H9 (cell line): ENCODE measurements around the gene CLIP4. TPM values are rescaled to one million over a fixed set of nuclear protein-coding genes. Genes with fewer than 3 reads are reported as not detected.

Experiments
- DNase-seq: peaks from one replicate; pipeline ENCODE4 v3.0.0-alpha.2; 2017
- H2AFZ ChIP-seq: one replicate; pipeline ENCODE4 v1.6.1; 2013; ENCODE audit warnings: mild to moderate bottlenecking, low read length, control low read depth, moderate library complexity
- H2AK5ac ChIP-seq: 2 replicates; pipeline ENCODE4 v1.6.1; 2013; ENCODE audit warnings: low read length, control low read depth, mixed read lengths; ENCODE audit not compliant: insufficient read length
- H2BK120ac ChIP-seq: one replicate; pipeline ENCODE4 v1.6.1; 2013; ENCODE audit warnings: low read depth, mild to moderate bottlenecking, low read length, control low read depth, inconsistent platforms; ENCODE audit not compliant: poor library complexity, severe bottlenecking
- H2BK12ac ChIP-seq: 2 replicates; pipeline ENCODE4 v1.6.1; 2013; ENCODE audit warnings: low read length, control low read depth, mixed read lengths, low read depth; ENCODE audit not compliant: insufficient read length
- H2BK15ac ChIP-seq: 2 replicates; pipeline ENCODE4 v1.6.1; 2013; ENCODE audit warnings: low read depth, low read length, control low read depth
- H2BK20ac ChIP-seq: one replicate; pipeline ENCODE4 v1.6.1; 2013; ENCODE audit warnings: low read depth, mild to moderate bottlenecking, low read length, control low read depth, inconsistent platforms; ENCODE audit not compliant: poor library complexity, severe bottlenecking
- H2BK5ac ChIP-seq: 2 replicates; pipeline ENCODE4 v1.6.1; 2013; ENCODE audit warnings: low read length, control low read depth, mixed read lengths; ENCODE audit not compliant: insufficient read length
- H3K14ac ChIP-seq: 2 replicates; pipeline ENCODE4 v1.6.1; 2013; ENCODE audit warnings: low read length, control low read depth; ENCODE audit not compliant: insufficient read depth
- H3K18ac ChIP-seq: 2 replicates; pipeline ENCODE4 v1.6.1; 2013; ENCODE audit warnings: low read depth, mild to moderate bottlenecking, mixed read lengths, low read length, control low read depth; ENCODE audit not compliant: insufficient read length
- H3K23ac ChIP-seq: 2 replicates; pipeline ENCODE4 v1.6.1; 2013; ENCODE audit warnings: low read length, control low read depth, mixed read lengths, low read depth; ENCODE audit not compliant: insufficient read length
- H3K23me2 ChIP-seq: 2 replicates; pipeline ENCODE4 v1.6.1; 2013; ENCODE audit warnings: low read depth, mild to moderate bottlenecking, mixed read lengths, low read length, control low read depth; ENCODE audit not compliant: insufficient read length, poor library complexity, severe bottlenecking
- H3K27ac ChIP-seq: 2 replicates; pipeline ENCODE4 v1.5.1; 2013; ENCODE audit warnings: low read length, control low read depth, mixed read lengths, low read depth; ENCODE audit not compliant: insufficient read length
- H3K27me3 ChIP-seq: 2 replicates; pipeline ENCODE4 v1.6.1; 2013; ENCODE audit warnings: low read length, control low read depth, inconsistent platforms; ENCODE audit not compliant: insufficient read depth
- H3K4ac ChIP-seq: 2 replicates; pipeline ENCODE4 v1.6.1; 2013; ENCODE audit warnings: low read depth, mild to moderate bottlenecking, control low read depth, inconsistent platforms, low read length, moderate library complexity
- H3K4me1 ChIP-seq: 2 replicates; pipeline ENCODE4 v1.6.1; 2013; ENCODE audit warnings: low read length, control low read depth, inconsistent platforms; ENCODE audit not compliant: insufficient read depth
- H3K4me2 ChIP-seq: 2 replicates; pipeline ENCODE4 v1.6.1; 2013; ENCODE audit warnings: low read length, control low read depth, mixed read lengths; ENCODE audit not compliant: insufficient read length, insufficient read depth
- H3K56ac ChIP-seq: 2 replicates; pipeline ENCODE4 v1.6.1; 2013; ENCODE audit warnings: low read depth, mild to moderate bottlenecking, mixed read lengths, low read length, control low read depth; ENCODE audit not compliant: insufficient read length
- H3K79me1 ChIP-seq: 2 replicates; pipeline ENCODE4 v1.6.1; 2013; ENCODE audit warnings: low read depth, mild to moderate bottlenecking, moderate library complexity, low read length, control low read depth, inconsistent platforms; ENCODE audit not compliant: insufficient read depth, poor library complexity, severe bottlenecking
- H3K79me2 ChIP-seq: 2 replicates; pipeline ENCODE4 v1.6.1; 2013; ENCODE audit warnings: low read length, control low read depth, inconsistent platforms; ENCODE audit not compliant: insufficient read depth
- H3K9ac ChIP-seq: 2 replicates; pipeline ENCODE4 v1.6.1; 2013; ENCODE audit warnings: low read length, control low read depth, mixed read lengths; ENCODE audit not compliant: insufficient read length; ENCODE audit errors: extremely low read depth
- H3K9me3 ChIP-seq: one replicate; pipeline ENCODE4 v1.6.1; 2013; ENCODE audit warnings: low read depth, low read length, inconsistent platforms; ENCODE audit not compliant: control insufficient read depth
- H3T11ph ChIP-seq: one replicate; pipeline ENCODE4 v1.6.1; 2013; ENCODE audit warnings: mild to moderate bottlenecking, low read length, control low read depth, inconsistent platforms
- H4K20me1 ChIP-seq: one replicate; pipeline ENCODE4 v1.6.1; 2013; ENCODE audit not compliant: control insufficient read depth, insufficient read length, insufficient read depth
- H4K5ac ChIP-seq: 2 replicates; pipeline ENCODE4 v1.6.1; 2013; ENCODE audit warnings: low read depth, mild to moderate bottlenecking, mixed read lengths, low read length, control low read depth; ENCODE audit not compliant: insufficient read length
- H4K8ac ChIP-seq: replicated peaks from 2 replicates; pipeline ENCODE4 v1.6.1; 2013; ENCODE audit warnings: low read length, control low read depth, mixed read lengths, low read depth; ENCODE audit not compliant: insufficient read length
- H4K91ac ChIP-seq: 2 replicates; pipeline ENCODE4 v1.6.1; 2013; ENCODE audit warnings: low read depth, mild to moderate bottlenecking, moderate library complexity, mixed read lengths, low read length, control low read depth; ENCODE audit not compliant: insufficient read length
- H3K27ac Mint-ChIP-seq, 3 experiments: 2 replicates in 2 of 3; 3 replicates in 1 of 3; pipeline ENCODE4 v1.8.0; 2020 to 2021; ENCODE audit warnings: mixed read lengths in 3 of 3, mild to moderate bottlenecking in 1 of 3, moderate library complexity in 1 of 3
- H3K27me3 Mint-ChIP-seq: 2 replicates; pipeline ENCODE4 v1.8.0; 2021; ENCODE audit warnings: low read depth, mild to moderate bottlenecking, moderate library complexity, mixed read lengths
- H3K36me3 Mint-ChIP-seq, 3 experiments: 2 replicates in 2 of 3; 3 replicates in 1 of 3; pipeline ENCODE4 v1.8.0; 2020 to 2021; ENCODE audit warnings: low read depth in 3 of 3, mixed read lengths in 3 of 3; ENCODE audit not compliant: insufficient read depth in 1 of 3
- H3K4me1 Mint-ChIP-seq, 2 experiments: 2 replicates each; pipeline ENCODE4 v1.8.0; 2020; ENCODE audit warnings: mixed read lengths in 2 of 2
- H3K4me3 Mint-ChIP-seq, 2 experiments: 2 replicates in 1 of 2; 3 replicates in 1 of 2; pipeline ENCODE4 v1.8.0; 2020 to 2021; ENCODE audit warnings: mild to moderate bottlenecking in 2 of 2, mixed read lengths in 2 of 2, moderate library complexity in 1 of 2
- H3K9me3 Mint-ChIP-seq, 2 experiments: 2 replicates in 1 of 2; 3 replicates in 1 of 2; pipeline ENCODE4 v1.8.0; 2020; ENCODE audit warnings: mild to moderate bottlenecking in 2 of 2, mixed read lengths in 2 of 2, moderate library complexity in 1 of 2
- CTCF ChIP-seq: fragments of 200-600 bp; sonication (generic); conservative IDR thresholded peaks from 3 replicates; pipeline ENCODE4 v1.8.0; 2021; ENCODE audit warnings: antibody characterized with exemption, mild to moderate bottlenecking
- WGBS: extraction: QIAGEN DNeasy Blood & Tissue Kit; methylation state at CpG from one replicate; pipeline ENCODE4 v1.1.7; 2013; ENCODE audit warnings: missing lambda C conversion rate, low lambda C conversion rate, mixed read lengths; ENCODE audit not compliant: insufficient read length; ENCODE audit errors: extremely low coverage; 5-methylcytosine and 5-hydroxymethylcytosine counted together
- total RNA-seq: library from RNA; stranded (reverse); gene quantifications from 2 replicates; pipeline ENCODE4 v1.2.1, GENCODE V29; 2021

Gene CLIP4
- total RNA-seq, 1 experiment from 2014 or later = 0.66 TPM

- no peak for TF ChIP-seq CTCF
- H4K91ac ChIP-seq = no peak overlapping the region
- H3K9ac ChIP-seq = no peak overlapping the region
- H3K79me1 ChIP-seq = no peaks in the 10 kb centered on the region
- no peak overlapping the region for H2BK20ac ChIP-seq
- H3K56ac ChIP-seq = no peak overlapping the region
- no peak overlapping the region for H4K5ac ChIP-seq
- no peak overlapping the region for H2AFZ ChIP-seq
- Mint-ChIP-seq H3K4me3 (no peak overlapping the region), H3K27ac (no peak overlapping the region), H3K36me3 (no peaks in the 10 kb centered on the region), H3K9me3 (no peaks in the 10 kb centered on the region; a peak in 1 of 5 replicates), H3K4me1 (peaks cover 3 to 5% of the 10 kb centered on the region in 2 experiments), H3K27me3 (peaks cover 51% of the 10 kb centered on the region)
- no peak overlapping the region for H3K18ac ChIP-seq
- no peak overlapping the region for H3K4me2 ChIP-seq
- H3K27ac ChIP-seq = no peak overlapping the region
- H2AK5ac ChIP-seq = no peak overlapping the region
- H3K23me2 ChIP-seq = peaks cover 2% of the 10 kb centered on the region
- no peaks in the 10 kb centered on the region for H3K79me2 ChIP-seq
- no CpG with 5 or more reads among the region's 4 CpGs for WGBS
- H3K4ac ChIP-seq = no peak overlapping the region
- H4K8ac ChIP-seq = no peak overlapping the region
- H2BK12ac ChIP-seq = no peak overlapping the region
- no peak overlapping the region for H3T11ph ChIP-seq
- no peak overlapping the region for H2BK15ac ChIP-seq
- H4K20me1 ChIP-seq = no peaks in the 10 kb centered on the region
- no peak for DNase-seq
- peaks cover 24% of the 10 kb centered on the region; the same call in 1 of the 2 replicates for H3K27me3 ChIP-seq
- H3K4me1 ChIP-seq = no peaks in the 10 kb centered on the region
- H3K9me3 ChIP-seq = no peaks in the 10 kb centered on the region
- no peak overlapping the region for H3K23ac ChIP-seq
- no peak overlapping the region for H3K14ac ChIP-seq
- H2BK120ac ChIP-seq = no peak overlapping the region
- H2BK5ac ChIP-seq = no peak overlapping the region
Measured at GRCh38 chr2:29110916-29111535, 4.2 kb upstream of the CLIP4 start.
